Esophagus muscularis mucosa (tissue), 3 donors: ENCODE measurements around the gene VMO1.

Experiments
- POLR2A ChIP-seq: fragments of 450-650 bp; IDR thresholded peaks from one replicate; pipeline ENCODE4 v1.6.1; 2017; ENCODE audit warnings: antibody characterized with exemption, moderate library complexity, mild to moderate bottlenecking, low read depth
- TF ChIP-seq, protein P1 (sequence below), 3 experiments: fragments of 200-600 bp in 2 of 3; fragments of 450-650 bp in 1 of 3; sonication (generic) in 2 of 3; IDR thresholded peaks; one replicate each; pipeline ENCODE4 v1.5.1; 2017 to 2019; ENCODE audit warnings: antibody characterized with exemption in 3 of 3, mild to moderate bottlenecking in 2 of 3, moderate library complexity in 1 of 3

- no peak for TF ChIP-seq POLR2A
- TF ChIP-seq, protein P1, sequence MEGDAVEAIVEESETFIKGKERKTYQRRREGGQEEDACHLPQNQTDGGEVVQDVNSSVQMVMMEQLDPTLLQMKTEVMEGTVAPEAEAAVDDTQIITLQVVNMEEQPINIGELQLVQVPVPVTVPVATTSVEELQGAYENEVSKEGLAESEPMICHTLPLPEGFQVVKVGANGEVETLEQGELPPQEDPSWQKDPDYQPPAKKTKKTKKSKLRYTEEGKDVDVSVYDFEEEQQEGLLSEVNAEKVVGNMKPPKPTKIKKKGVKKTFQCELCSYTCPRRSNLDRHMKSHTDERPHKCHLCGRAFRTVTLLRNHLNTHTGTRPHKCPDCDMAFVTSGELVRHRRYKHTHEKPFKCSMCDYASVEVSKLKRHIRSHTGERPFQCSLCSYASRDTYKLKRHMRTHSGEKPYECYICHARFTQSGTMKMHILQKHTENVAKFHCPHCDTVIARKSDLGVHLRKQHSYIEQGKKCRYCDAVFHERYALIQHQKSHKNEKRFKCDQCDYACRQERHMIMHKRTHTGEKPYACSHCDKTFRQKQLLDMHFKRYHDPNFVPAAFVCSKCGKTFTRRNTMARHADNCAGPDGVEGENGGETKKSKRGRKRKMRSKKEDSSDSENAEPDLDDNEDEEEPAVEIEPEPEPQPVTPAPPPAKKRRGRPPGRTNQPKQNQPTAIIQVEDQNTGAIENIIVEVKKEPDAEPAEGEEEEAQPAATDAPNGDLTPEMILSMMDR (IDR thresholded peaks at IDR 0.05): no peak
Measured at GRCh38 chr17:4811471-4811870, 25.3 kb upstream of the VMO1 start.
